Naive thymus-derived CD8-positive, alpha-beta T cell (primary cell): ENCODE results near the gene DUSP5. TPM values are rescaled to one million over a fixed set of nuclear protein-coding genes. Genes with fewer than 3 reads are reported as not detected.
A peak's percentile ranks its signal among the peaks of the same experiment; 100 is the strongest.
"Not testable (repeated sequence)": the region's sequence is repeated elsewhere in the genome, so short reads cannot be mapped to it uniquely, and the experiment has no call there.

Source experiments
- ATAC-seq, 2 donors: fragments of 150-1000 bp; cut with Tn5 transposase in 1 of 2; sonication (Bioruptor Pico), chemical (Tn5 transposase) in 1 of 2; 1 replicate in 1 of 2; 2 replicates in 1 of 2; pipeline ENCODE4 v1.10.0; 2021; ENCODE audit warnings: mild to moderate bottlenecking in 2 of 2, moderate library complexity in 2 of 2
- POLR2A ChIA-PET: fragments of 350-600 bp; sonication (Branson Sonifier 250); formaldehyde crosslinking; loops from one replicate; lab custom pipeline; 2021; ENCODE audit warnings: antibody characterized with exemption; lab: Charles Lee
- DNase-seq, 10 donors: peaks; one replicate each; pipeline versions ENCODE4 v3.0.0 to v3.0.0-alpha.2; 2020 to 2022
- H3K27ac Mint-ChIP-seq, 10 donors: one replicate each; pipeline ENCODE4 v1.8.0; 2020 to 2022; ENCODE audit warnings: mild to moderate bottlenecking in 10 of 10, mixed read lengths in 10 of 10, moderate library complexity in 4 of 10, inconsistent platforms in 1 of 10
- H3K27me3 Mint-ChIP-seq, 5 donors: one replicate each; pipeline ENCODE4 v1.8.0; 2021 to 2022; ENCODE audit warnings: mixed read lengths in 5 of 5
- H3K36me3 Mint-ChIP-seq, 3 donors: one replicate each; pipeline ENCODE4 v1.8.0; 2020 to 2022; ENCODE audit warnings: mixed read lengths in 3 of 3, mild to moderate bottlenecking in 2 of 3, inconsistent platforms in 1 of 3
- H3K4me1 Mint-ChIP-seq, 4 donors: one replicate each; pipeline ENCODE4 v1.8.0; 2021 to 2022; ENCODE audit warnings: mixed read lengths in 4 of 4
- H3K4me3 Mint-ChIP-seq, 10 donors: one replicate each; pipeline ENCODE4 v1.8.0; 2020 to 2022; ENCODE audit warnings: mild to moderate bottlenecking in 10 of 10, mixed read lengths in 10 of 10, moderate library complexity in 6 of 10, inconsistent platforms in 1 of 10
- H3K9me3 Mint-ChIP-seq, 9 donors: one replicate each; pipeline ENCODE4 v1.8.0; 2020 to 2022; ENCODE audit warnings: mixed read lengths in 9 of 9, mild to moderate bottlenecking in 3 of 9, inconsistent platforms in 1 of 9, moderate library complexity in 1 of 9
- polyA plus RNA-seq, 3 donors: library from polyadenylated mRNA; unstranded; fragments of 300-500 nt; fragmentation: Illumina TruSeq; gene quantifications; one replicate each; pipeline ENCODE4 v1.2.3, GENCODE V29; 2021
- total RNA-seq, 8 experiments: library from RNA in 2 of 8; stranded (reverse) in 2 of 8; gene quantifications; one replicate each; pipeline ENCODE4 v1.2.3 and lab custom pipeline; 2021 to 2026

Gene DUSP5
- total and polyA plus RNA-seq, 5 experiments from 2014 or later = 0.13 to 2.7 (median 1.1) TPM

- no peak for ATAC-seq
- no peak for DNase-seq
These were observed 35.3 kb upstream of the DUSP5 start for GRCh38 chr10:110462166-110463095.

DNA sequence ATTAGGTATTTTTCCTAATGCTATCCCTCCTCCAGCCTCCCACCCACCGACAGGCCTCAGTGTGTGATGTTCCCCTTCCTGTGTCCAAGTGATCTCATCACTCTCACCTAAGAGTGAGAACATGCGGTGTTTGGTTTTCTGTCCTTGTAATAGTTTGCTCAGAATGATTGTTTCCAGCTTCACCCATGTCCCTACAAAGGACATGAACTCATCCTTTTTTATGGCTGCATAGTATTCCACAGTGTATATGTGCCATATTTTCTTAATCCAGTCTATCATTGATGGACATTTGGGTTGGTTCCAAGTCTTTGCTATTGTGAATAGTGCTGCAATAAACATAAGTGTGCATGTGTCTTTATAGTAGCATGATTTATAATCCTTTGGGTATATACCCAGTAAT lies 29.4 kb upstream of the DUSP5 start:
- ATAC-seq = not testable (repeated sequence)

More at GRCh38 chr10:110462166-110463095, 35.3 kb upstream of the DUSP5 start:
- H3K4me3 Mint-ChIP-seq = no peak overlapping the region
- POLR2A ChIA-PET = no interaction called here
- peaks cover 2 to 44% (median 11%) of the 10 kb centered on the region in 4 donors for H3K4me1 Mint-ChIP-seq
- no peaks in the 10 kb centered on the region for H3K36me3 Mint-ChIP-seq
- peaks cover 0 to 6% (median 0%) of the 10 kb centered on the region in 5 donors for H3K27me3 Mint-ChIP-seq
- H3K9me3 Mint-ChIP-seq = no peaks in the 10 kb centered on the region
- H3K27ac Mint-ChIP-seq = no peak overlapping the region

GRCh38 chr10:110470541-110470940 lies 27.2 kb upstream of the DUSP5 start:
- H3K9me3 Mint-ChIP-seq, POLR2A ChIA-PET: not testable (repeated sequence)

More for the DNA sequence above, 29.4 kb upstream of the DUSP5 start:
- POLR2A ChIA-PET, H3K27ac Mint-ChIP-seq, H3K4me1 Mint-ChIP-seq, H3K36me3 Mint-ChIP-seq, H3K9me3 Mint-ChIP-seq, DNase-seq, H3K27me3 Mint-ChIP-seq, H3K4me3 Mint-ChIP-seq: not testable (repeated sequence)

DNA sequence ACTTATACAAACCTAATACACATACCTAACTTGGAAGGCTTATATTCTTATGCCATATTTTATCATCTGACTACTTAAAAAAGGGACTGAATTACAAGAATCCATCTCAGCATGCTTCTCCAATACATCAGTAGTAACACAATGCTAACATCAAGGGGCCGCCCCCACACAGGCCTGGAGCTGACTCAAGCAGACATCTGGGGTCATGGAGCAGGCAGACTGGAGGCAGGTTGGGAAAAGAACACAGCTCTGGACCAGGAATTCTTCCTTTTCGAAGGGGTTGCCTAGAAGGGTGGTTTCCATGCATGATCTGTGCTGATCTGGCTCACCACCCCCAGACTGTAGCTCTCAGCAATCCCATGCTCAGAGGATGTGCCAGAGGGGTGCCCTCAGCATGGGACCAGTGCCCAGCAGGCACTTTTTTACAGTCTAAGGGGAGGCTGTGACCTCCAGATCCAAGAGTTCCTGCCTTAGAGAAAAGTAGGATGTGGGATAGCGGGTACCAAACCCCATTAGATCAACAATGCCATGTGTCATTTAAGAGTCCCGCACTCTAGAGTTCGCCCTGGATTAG lies 26.1 kb upstream of the DUSP5 start:
- no peak overlapping the region for H3K27ac Mint-ChIP-seq
- DNase-seq = no peak
- POLR2A ChIA-PET = no interaction called here
- H3K9me3 Mint-ChIP-seq = peaks cover 0 to 10% (median 0%) of the 10 kb centered on the region in 9 donors
- peaks cover 0 to 1% (median 0%) of the 10 kb centered on the region in 5 donors for H3K27me3 Mint-ChIP-seq
- ATAC-seq = no peak
- H3K4me3 Mint-ChIP-seq = no peak overlapping the region
- H3K36me3 Mint-ChIP-seq = peaks cover 0 to 4% (median 0%) of the 10 kb centered on the region in 3 donors
- no peaks in the 10 kb centered on the region for H3K4me1 Mint-ChIP-seq

More at GRCh38 chr10:110470541-110470940, 27.2 kb upstream of the DUSP5 start:
- H3K4me3 Mint-ChIP-seq, H3K4me1 Mint-ChIP-seq, ATAC-seq, H3K27ac Mint-ChIP-seq, H3K27me3 Mint-ChIP-seq, DNase-seq, H3K36me3 Mint-ChIP-seq: not testable (repeated sequence)

- POLR2A ChIA-PET = no interaction called here
These were observed 23.7 kb upstream of the DUSP5 start for GRCh38 chr10:110474017-110474416.

DNA sequence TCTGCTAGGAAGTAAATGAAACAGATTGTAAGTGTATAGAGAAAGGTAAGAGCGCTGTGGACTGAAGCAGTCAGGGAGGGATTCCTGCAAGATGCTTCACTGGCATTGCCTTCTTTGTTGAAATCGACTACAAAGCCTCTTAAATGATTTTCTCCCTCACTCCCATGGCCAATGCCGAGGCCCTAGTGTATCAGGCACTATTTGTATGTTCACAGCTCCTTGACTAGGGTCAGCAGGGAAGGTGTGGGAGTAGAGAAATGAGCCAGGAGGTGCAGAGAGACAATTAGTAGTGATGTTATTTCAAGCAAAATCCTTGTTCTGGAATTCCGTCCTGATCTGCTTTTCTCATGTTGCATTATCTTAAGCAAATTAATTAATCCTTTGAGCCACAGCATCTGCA lies 22.9 kb upstream of the DUSP5 start:
- no peaks in the 10 kb centered on the region for H3K27me3 Mint-ChIP-seq
- H3K4me1 Mint-ChIP-seq = no peaks in the 10 kb centered on the region
- H3K36me3 Mint-ChIP-seq = peaks cover 0 to under 1% (median 0%) of the 10 kb centered on the region in 3 donors
- H3K4me3 Mint-ChIP-seq = no peak overlapping the region
- no peak overlapping the region for H3K27ac Mint-ChIP-seq
- H3K9me3 Mint-ChIP-seq = peaks cover 0 to 7% (median 0%) of the 10 kb centered on the region in 9 donors
- ATAC-seq (no peak), DNase-seq (no peak)
- POLR2A ChIA-PET = no interaction called here

More at GRCh38 chr10:110474017-110474416, 23.7 kb upstream of the DUSP5 start:
- no peak for DNase-seq
- H3K4me1 Mint-ChIP-seq = no peaks in the 10 kb centered on the region
- H3K4me3 Mint-ChIP-seq = no peak overlapping the region
- no peak for ATAC-seq
- H3K9me3 Mint-ChIP-seq = peaks cover 0 to 10% (median 0%) of the 10 kb centered on the region in 9 donors
- H3K27me3 Mint-ChIP-seq = no peaks in the 10 kb centered on the region
- peaks cover 0 to 4% (median 0%) of the 10 kb centered on the region in 3 donors for H3K36me3 Mint-ChIP-seq
- H3K27ac Mint-ChIP-seq = no peak overlapping the region

DNA sequence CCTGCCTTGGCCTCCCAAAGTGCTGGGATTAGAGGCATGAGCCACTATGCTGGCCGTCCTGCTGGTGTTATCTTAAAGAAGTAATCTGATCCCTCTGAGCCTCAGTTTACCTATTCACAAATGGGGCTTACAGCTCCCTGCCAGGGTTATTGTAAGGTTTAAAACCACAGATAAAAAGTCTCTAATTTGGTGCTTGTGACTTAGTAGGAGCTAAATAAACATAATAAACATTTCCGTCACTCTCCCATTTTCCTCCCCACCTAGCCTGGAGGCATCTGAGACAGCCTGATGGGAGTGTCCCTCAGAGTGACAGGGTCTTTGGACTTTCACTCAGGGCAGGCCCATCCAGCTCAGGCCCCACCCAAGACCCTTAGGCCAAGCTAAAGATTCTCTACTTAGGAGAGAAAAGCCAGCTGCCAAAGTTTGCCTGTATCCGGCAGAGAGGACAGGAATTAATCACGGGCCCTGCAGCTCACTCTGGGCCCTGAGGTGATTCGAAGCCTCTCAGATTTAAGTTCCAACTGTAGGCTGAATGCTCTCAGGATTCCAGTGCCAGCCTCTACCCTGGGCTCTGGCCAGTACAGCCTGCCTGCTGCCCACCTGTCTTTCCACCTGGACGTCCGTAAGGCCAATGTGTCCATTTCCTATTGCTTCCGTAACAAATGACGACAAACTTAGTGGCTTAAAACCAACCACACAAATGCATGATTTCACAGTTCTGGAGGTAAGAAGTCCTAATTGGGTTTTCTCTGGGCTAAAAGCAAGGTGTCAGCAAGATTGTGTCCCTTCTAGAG lies 21.8 kb upstream of the DUSP5 start:
- Mint-ChIP-seq H3K27ac (no peak overlapping the region), H3K36me3 (no peaks in the 10 kb centered on the region), H3K27me3 (peaks cover 0 to 3% (median 0%) of the 10 kb centered on the region in 5 donors), H3K4me1 (peaks cover 0 to 2% (median 0%) of the 10 kb centered on the region in 4 donors), H3K9me3 (no peaks in the 10 kb centered on the region), H3K4me3 (no peak overlapping the region)
- POLR2A ChIA-PET = no interaction called here
- ATAC-seq (no peak), DNase-seq (no peak)

DNA sequence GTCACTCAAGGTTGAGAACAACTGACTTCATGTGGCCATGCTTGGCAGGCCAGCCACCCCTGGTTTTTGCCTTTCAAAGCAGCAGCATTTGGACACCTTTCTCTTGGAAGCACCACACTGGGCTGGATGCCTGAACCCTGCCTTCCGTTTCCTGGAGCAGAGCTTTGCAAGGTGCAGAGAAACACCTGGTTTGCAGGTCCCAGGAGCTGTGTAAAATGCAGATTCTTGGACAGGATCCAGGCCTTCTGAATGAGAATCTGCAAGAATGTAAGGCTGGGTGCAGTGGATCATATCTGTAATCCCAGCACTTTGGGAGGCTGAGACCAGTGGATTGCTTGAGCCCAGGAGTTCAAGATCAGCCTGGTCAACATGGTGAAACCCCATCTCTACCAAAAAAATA lies 18.0 kb upstream of the DUSP5 start:
- peaks cover 0 to 2% (median 0%) of the 10 kb centered on the region in 4 donors for H3K4me1 Mint-ChIP-seq
- no peak overlapping the region for H3K4me3 Mint-ChIP-seq
- H3K36me3 Mint-ChIP-seq = no peaks in the 10 kb centered on the region
- POLR2A ChIA-PET = no interaction called here
- peaks cover 0 to 11% (median 4%) of the 10 kb centered on the region in 5 donors for H3K27me3 Mint-ChIP-seq
- DNase-seq = no peak
- H3K9me3 Mint-ChIP-seq = no peaks in the 10 kb centered on the region
- H3K27ac Mint-ChIP-seq = no peak overlapping the region
- no peak for ATAC-seq

GRCh38 chr10:110480387-110480786 lies 17.3 kb upstream of the DUSP5 start:
- Mint-ChIP-seq H3K36me3 (no peaks in the 10 kb centered on the region), H3K4me3 (no peak overlapping the region), H3K9me3 (no peaks in the 10 kb centered on the region), H3K4me1 (peaks cover 0 to 2% (median 0%) of the 10 kb centered on the region in 4 donors), H3K27me3 (peaks cover 0 to 11% (median 4%) of the 10 kb centered on the region in 5 donors), H3K27ac (peak overlapping the region in 1 of 10 donors; percentile 10)
- ATAC-seq = no peak
- POLR2A ChIA-PET = no interaction called here
- DNase-seq = no peak

DNA sequence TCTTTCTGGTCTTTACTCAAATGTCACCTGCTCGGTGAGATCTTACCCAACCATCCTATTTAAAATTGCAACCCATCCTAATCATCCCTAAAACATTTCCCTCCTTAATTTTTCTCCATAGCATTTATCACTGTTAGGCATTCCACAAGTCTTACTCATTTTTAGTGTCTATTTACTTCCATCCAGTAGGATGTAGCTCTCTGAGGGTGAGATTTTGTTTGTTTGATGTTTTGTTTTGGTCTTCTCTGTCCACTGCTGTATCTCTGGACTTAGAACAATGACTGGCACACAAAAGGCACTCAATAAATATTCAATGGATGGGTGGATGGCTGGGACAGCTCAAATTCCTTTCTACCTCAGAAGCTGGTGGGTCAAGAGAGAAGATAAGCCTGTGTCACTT lies 15.8 kb upstream of the DUSP5 start:
- Mint-ChIP-seq H3K27ac (no peak overlapping the region), H3K36me3 (no peaks in the 10 kb centered on the region), H3K4me3 (no peak overlapping the region), H3K4me1 (peaks cover 0 to 2% (median 0%) of the 10 kb centered on the region in 4 donors), H3K9me3 (no peaks in the 10 kb centered on the region), H3K27me3 (peaks cover 2 to 15% (median 8%) of the 10 kb centered on the region in 5 donors)
- no peak for ATAC-seq
- no peak for DNase-seq
- POLR2A ChIA-PET = no interaction called here

GRCh38 chr10:110483633-110484032 lies 14.1 kb upstream of the DUSP5 start:
- DNase-seq (no peak), ATAC-seq (no peak)
- Mint-ChIP-seq H3K4me3 (no peak overlapping the region), H3K36me3 (no peaks in the 10 kb centered on the region), H3K27ac (no peak overlapping the region), H3K27me3 (peaks cover 2 to 26% (median 14%) of the 10 kb centered on the region in 5 donors), H3K4me1 (peaks cover 0 to 3% (median under 1%) of the 10 kb centered on the region in 4 donors), H3K9me3 (no peaks in the 10 kb centered on the region)
- POLR2A ChIA-PET = no interaction called here

GRCh38 chr10:110485541-110485940 lies 12.2 kb upstream of the DUSP5 start:
- POLR2A ChIA-PET = no interaction called here
- Mint-ChIP-seq H3K9me3 (no peaks in the 10 kb centered on the region), H3K4me1 (peaks cover 0 to 7% (median 4%) of the 10 kb centered on the region in 4 donors), H3K4me3 (no peak overlapping the region), H3K36me3 (no peaks in the 10 kb centered on the region), H3K27me3 (peaks cover 7 to 27% (median 25%) of the 10 kb centered on the region in 5 donors), H3K27ac (no peak overlapping the region)
- DNase-seq (no peak), ATAC-seq (no peak)
